ENCODE data around the gene FAM110A. TPM values are rescaled to one million over a fixed set of nuclear protein-coding genes. Genes with fewer than 3 reads are reported as not detected.

FAM110A gene
- total and polyA plus RNA-seq, 2 of the 8 experiments (the other 6 are each of a cell fraction or from before 2014, with no cell fraction given) = 10.1 to 10.9 TPM

DNA sequence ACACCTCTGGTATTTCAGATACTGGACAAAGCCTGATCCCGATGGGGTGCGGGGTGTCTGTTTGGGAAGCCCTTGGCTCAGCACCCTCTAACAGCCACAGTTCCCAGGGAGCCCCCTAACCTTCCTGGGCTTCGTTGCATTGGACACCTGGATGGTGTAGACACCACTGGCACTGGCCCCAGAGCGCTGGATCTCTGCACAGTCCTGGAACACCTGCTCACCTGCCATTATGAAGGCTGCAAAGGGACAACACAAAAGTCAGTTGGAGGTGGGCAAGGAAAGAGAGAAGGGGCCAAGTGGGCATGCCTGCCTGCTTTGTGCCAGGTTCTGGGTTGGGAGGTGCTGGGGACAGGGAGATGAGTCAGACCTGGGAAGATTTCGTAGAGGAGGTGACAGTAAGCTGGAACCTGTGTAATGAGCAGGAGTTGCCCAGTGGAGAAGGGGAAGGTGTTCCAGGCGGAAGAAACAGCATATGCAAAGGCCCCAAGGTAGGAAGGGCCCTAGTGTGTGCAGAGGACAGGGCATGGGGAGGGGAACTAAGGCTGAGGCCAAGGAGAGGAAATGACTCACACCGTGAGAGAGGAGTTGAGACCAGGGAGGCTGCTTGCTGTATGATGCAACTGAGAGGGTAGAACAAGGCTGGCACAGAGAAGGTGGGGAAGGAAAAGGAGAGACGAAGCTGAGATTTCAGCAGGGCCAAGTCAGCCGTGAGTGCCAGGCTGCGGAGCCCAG, 47.7 kb downstream of the FAM110A start:
- ChIA-PET POLR2A (ENCODE audit: partially characterized antibody) (interaction anchor here (0.7 to 0.9 kb wide), 2 partner anchors 35 to 216 kb away, joined by 3 read pairs; no protein-coding TSS in a partner anchor), CTCF (ENCODE audit: partially characterized antibody) (interaction anchor here (1.1 to 1.9 kb wide), 6 partner anchors 8 to 76 kb away, joined by 3 to 7 read pairs (median 4); no protein-coding TSS in a partner anchor)
- Histone ChIP-seq H3K18ac (ENCODE audit: extremely low read depth, low read length) (no peak overlapping the region), H3K9me3 (ENCODE audit: insufficient read depth in 2 of 2, low read depth in 1 of 2, low read length in 1 of 2) (no peaks in the 10 kb centered on the region), H3K56ac (replicated peaks; ENCODE audit: insufficient read length, low read depth, low read length) (no peak overlapping the region), H4K5ac (ENCODE audit: insufficient read length, low read depth, low read length) (no peak overlapping the region), H2AFZ (ENCODE audit: low read length) (no peak overlapping the region), H3K27me3 (replicated peaks in 1 of 4; ENCODE audit: control insufficient read depth in 3 of 4, extremely low read depth in 1 of 4, insufficient read depth in 3 of 4, low read length in 3 of 4) (peaks cover 0 to 5% (median 3%) of the 10 kb centered on the region in 4 experiments; a peak in 6 of 7 replicates), H3K23me2 (ENCODE audit: low read depth, low read length) (no peaks in the 10 kb centered on the region), H4K20me1 (replicated peaks in 1 of 2; ENCODE audit: control insufficient read depth in 1 of 2, insufficient read depth in 2 of 2, low read length in 2 of 2) (no peaks in the 10 kb centered on the region), H2BK12ac (ENCODE audit: low read depth, low read length) (no peak overlapping the region), H3K79me1 (ENCODE audit: low read depth, low read length) (no peaks in the 10 kb centered on the region), H3K14ac (ENCODE audit: insufficient read length) (no peak overlapping the region), H2BK20ac (ENCODE audit: low read length) (no peak overlapping the region), H3K23ac (ENCODE audit: insufficient read length) (no peak overlapping the region), H4K91ac (replicated peaks; ENCODE audit: insufficient read length, low read length) (no peak overlapping the region), H2BK120ac (replicated peaks; ENCODE audit: low read depth, low read length) (no peak overlapping the region), H3K79me2 (ENCODE audit: control insufficient read depth in 1 of 2, insufficient read depth in 2 of 2, low read length in 2 of 2) (no peaks in the 10 kb centered on the region), H4K8ac (ENCODE audit: extremely low read depth, insufficient read depth, low read length) (no peak overlapping the region), H3K9ac (replicated peaks in 1 of 4; ENCODE audit: extremely low read depth in 1 of 4, low read depth in 3 of 4, low read length in 3 of 4) (no peak overlapping the region), H3K4me3 (ENCODE audit: extremely low read depth in 1 of 4, insufficient read depth in 2 of 4, low read depth in 3 of 4, low read length in 4 of 4) (no peak overlapping the region), H2BK5ac (ENCODE audit: low read depth, low read length) (no peak overlapping the region), H3K27ac (ENCODE audit: low read depth, low read length) (no peak overlapping the region), H2BK15ac (ENCODE audit: low read length) (no peak overlapping the region), H3K4me1 (replicated peaks in 1 of 4; ENCODE audit: control insufficient read depth in 3 of 4, insufficient read depth in 4 of 4, low read length in 3 of 4) (peaks cover 0 to 6% (median 0%) of the 10 kb centered on the region in 4 experiments; a peak in 3 of 7 replicates), H2AK5ac (ENCODE audit: low read depth, low read length) (no peak overlapping the region), H3K4ac (replicated peaks; ENCODE audit: insufficient read length, low read depth, low read length) (no peak overlapping the region), H3K36me3 (ENCODE audit: control insufficient read depth in 2 of 4, insufficient read depth in 4 of 4, low read length in 3 of 4) (no peaks in the 10 kb centered on the region), H3K4me2 (ENCODE audit: insufficient read depth in 1 of 2, low read depth in 2 of 2, low read length in 2 of 2) (no peak overlapping the region)
- TF ChIP-seq SIRT6 (IDR thresholded peaks at IDR 0.05; ENCODE audit: low read length) = no peak
- DNase-seq (ENCODE audit: low read depth in 1 of 2, low spot score in 2 of 2) = no peak
- WGBS, 2 experiments (ENCODE audit: extremely low coverage in 1 of 2, insufficient coverage in 1 of 2, insufficient read length in 1 of 2, insufficient replicate concordance in 2 of 2, low coverage in 1 of 2, low lambda C conversion rate in 2 of 2, missing lambda C conversion rate in 1 of 2) = 74% methylated on average over 10 of the region's 10 CpGs; no CpG with 5 or more reads in 1 of the 2 experiments
- no peak for FAIRE-seq
